ENCODE data around the gene PIAS3. TPM values are rescaled to one million over a fixed set of nuclear protein-coding genes. Genes with fewer than 3 reads are reported as not detected.
A peak's percentile ranks its signal among the peaks of the same experiment; 100 is the strongest.
"Not testable (repeated sequence)": the region's sequence is repeated elsewhere in the genome, so short reads cannot be mapped to it uniquely, and the experiment has no call there.

PIAS3 gene
- total and polyA plus RNA-seq, 2 donors (not counting 1 experiment from before 2014, with no cell fraction given) = 8.9 to 22.9 TPM

GRCh38 chr1:145824499-145824842, 34.4 kb downstream of the PIAS3 start:
- Histone ChIP-seq H3K36me3 (ENCODE audit: control insufficient read depth, insufficient read depth, low read length) (peaks cover 12% of the 10 kb centered on the region), H4K20me1 (ENCODE audit: control insufficient read depth, extremely low read depth, insufficient read depth, low read length) (no peaks in the 10 kb centered on the region), H3K9ac (ENCODE audit: insufficient read depth, low read length) (peak overlapping the region; percentile 94), H3K4me1 (ENCODE audit: control insufficient read depth, extremely low read depth, insufficient read depth, low read length) (no peaks in the 10 kb centered on the region), H3K27me3 (ENCODE audit: control insufficient read depth, insufficient read depth, low read length) (no peaks in the 10 kb centered on the region), H3K9me3 (ENCODE audit: control insufficient read depth, insufficient read depth, low read depth, low read length) (no peaks in the 10 kb centered on the region), H3K4me3 (replicated peaks in 1 of 4; ENCODE audit: control extremely low read depth in 1 of 4, insufficient read depth in 1 of 4, low read depth in 3 of 4, low read length in 4 of 4) (peak overlapping the region; percentile 92 to 100 (median 98)), H3K79me2 (ENCODE audit: control insufficient read depth, insufficient read depth, low read length) (peaks cover 30% of the 10 kb centered on the region), H3K27ac (ENCODE audit: insufficient read depth, low read length) (peak overlapping the region; percentile 93), H3K4me2 (ENCODE audit: extremely low read depth, insufficient read depth, low read length) (peak overlapping the region; percentile 30), H2AFZ (ENCODE audit: low read length) (peak overlapping the region; percentile 90)
- DNase-seq (ENCODE audit: low read depth in 2 of 2) = no peak
- TF ChIP-seq, protein P1, sequence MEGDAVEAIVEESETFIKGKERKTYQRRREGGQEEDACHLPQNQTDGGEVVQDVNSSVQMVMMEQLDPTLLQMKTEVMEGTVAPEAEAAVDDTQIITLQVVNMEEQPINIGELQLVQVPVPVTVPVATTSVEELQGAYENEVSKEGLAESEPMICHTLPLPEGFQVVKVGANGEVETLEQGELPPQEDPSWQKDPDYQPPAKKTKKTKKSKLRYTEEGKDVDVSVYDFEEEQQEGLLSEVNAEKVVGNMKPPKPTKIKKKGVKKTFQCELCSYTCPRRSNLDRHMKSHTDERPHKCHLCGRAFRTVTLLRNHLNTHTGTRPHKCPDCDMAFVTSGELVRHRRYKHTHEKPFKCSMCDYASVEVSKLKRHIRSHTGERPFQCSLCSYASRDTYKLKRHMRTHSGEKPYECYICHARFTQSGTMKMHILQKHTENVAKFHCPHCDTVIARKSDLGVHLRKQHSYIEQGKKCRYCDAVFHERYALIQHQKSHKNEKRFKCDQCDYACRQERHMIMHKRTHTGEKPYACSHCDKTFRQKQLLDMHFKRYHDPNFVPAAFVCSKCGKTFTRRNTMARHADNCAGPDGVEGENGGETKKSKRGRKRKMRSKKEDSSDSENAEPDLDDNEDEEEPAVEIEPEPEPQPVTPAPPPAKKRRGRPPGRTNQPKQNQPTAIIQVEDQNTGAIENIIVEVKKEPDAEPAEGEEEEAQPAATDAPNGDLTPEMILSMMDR (conservative IDR thresholded peaks at IDR 0.05 in 1 of 2, IDR thresholded peaks at IDR 0.05 in 1 of 2; ENCODE audit: low read depth in 1 of 2, low read length in 2 of 2) = no peak
- TF ChIP-seq EZH2 (IDR thresholded peaks at IDR 0.05; ENCODE audit: low read length, missing control alignments) = no peak

- peak within 1 kb of the TSS; percentile 92 to 100 (median 98) for H3K4me3 ChIP-seq (replicated peaks in 1 of 4; ENCODE audit: control extremely low read depth in 1 of 4, insufficient read depth in 1 of 4, low read depth in 3 of 4, low read length in 4 of 4)
- H3K9me3 ChIP-seq (ENCODE audit: control insufficient read depth, insufficient read depth, low read depth, low read length) = no peaks in the 10 kb centered on the region
- peak within 1 kb of the TSS; percentile 94 for H3K9ac ChIP-seq (ENCODE audit: insufficient read depth, low read length)
- H3K4me1 ChIP-seq (ENCODE audit: control insufficient read depth, extremely low read depth, insufficient read depth, low read length) = no peaks in the 10 kb centered on the region
- DNase-seq (ENCODE audit: low read depth in 2 of 2) = peak; percentile 91 to 92
- peaks cover 34% of the 10 kb centered on the region for H3K79me2 ChIP-seq (ENCODE audit: control insufficient read depth, insufficient read depth, low read length)
- H4K20me1 ChIP-seq (ENCODE audit: control insufficient read depth, extremely low read depth, insufficient read depth, low read length) = no peaks in the 10 kb centered on the region
- H3K4me2 ChIP-seq (ENCODE audit: extremely low read depth, insufficient read depth, low read length) = peak within 1 kb of the TSS; percentile 30
- no peak for TF ChIP-seq EZH2 (IDR thresholded peaks at IDR 0.05; ENCODE audit: low read length, missing control alignments)
- TF ChIP-seq, protein P1 (conservative IDR thresholded peaks at IDR 0.05 in 1 of 2, IDR thresholded peaks at IDR 0.05 in 1 of 2; ENCODE audit: low read depth in 1 of 2, low read length in 2 of 2) = no peak
- H3K36me3 ChIP-seq (ENCODE audit: control insufficient read depth, insufficient read depth, low read length) = peaks cover 10% of the 10 kb centered on the region
- H3K27me3 ChIP-seq (ENCODE audit: control insufficient read depth, insufficient read depth, low read length) = no peaks in the 10 kb centered on the region
- H3K27ac ChIP-seq (ENCODE audit: insufficient read depth, low read length) = peak within 1 kb of the TSS; percentile 93
- H2AFZ ChIP-seq (ENCODE audit: low read length) = peak within 1 kb of the TSS; percentile 90
Observed at GRCh38 chr1:145823565-145824498, 35.0 kb downstream of the PIAS3 start, which contains the start of the genes POLR3C and RNF115. POLR3C (plus strand) TSS chr1:145824200; CDS start chr1:145825777, 1,577 bp downstream. RNF115 (minus strand) TSS chr1:145824095; CDS start chr1:145823873, 222 bp downstream.

GRCh38 chr1:145822779-145823331, 36.0 kb downstream of the PIAS3 start:
- not testable (repeated sequence) for H3K4me1 ChIP-seq (ENCODE audit: control insufficient read depth, extremely low read depth, insufficient read depth, low read length); H3K27me3 ChIP-seq (ENCODE audit: control insufficient read depth, insufficient read depth, low read length); H3K27ac ChIP-seq (ENCODE audit: insufficient read depth, low read length); H3K9me3 ChIP-seq (ENCODE audit: control insufficient read depth, insufficient read depth, low read depth, low read length); H4K20me1 ChIP-seq (ENCODE audit: control insufficient read depth, extremely low read depth, insufficient read depth, low read length); H3K36me3 ChIP-seq (ENCODE audit: control insufficient read depth, insufficient read depth, low read length); H2AFZ ChIP-seq (ENCODE audit: low read length); H3K9ac ChIP-seq (ENCODE audit: insufficient read depth, low read length); H3K4me2 ChIP-seq (ENCODE audit: extremely low read depth, insufficient read depth, low read length); DNase-seq (ENCODE audit: low read depth in 2 of 2)
- Histone ChIP-seq H3K4me3 (replicated peaks in 1 of 4; ENCODE audit: control extremely low read depth in 1 of 4, insufficient read depth in 1 of 4, low read depth in 3 of 4, low read length in 4 of 4) (peak overlapping the region in 3 of 4 experiments; percentile 17 to 48 (median 41)), H3K79me2 (ENCODE audit: control insufficient read depth, insufficient read depth, low read length) (peaks cover 34% of the 10 kb centered on the region)

DNA sequence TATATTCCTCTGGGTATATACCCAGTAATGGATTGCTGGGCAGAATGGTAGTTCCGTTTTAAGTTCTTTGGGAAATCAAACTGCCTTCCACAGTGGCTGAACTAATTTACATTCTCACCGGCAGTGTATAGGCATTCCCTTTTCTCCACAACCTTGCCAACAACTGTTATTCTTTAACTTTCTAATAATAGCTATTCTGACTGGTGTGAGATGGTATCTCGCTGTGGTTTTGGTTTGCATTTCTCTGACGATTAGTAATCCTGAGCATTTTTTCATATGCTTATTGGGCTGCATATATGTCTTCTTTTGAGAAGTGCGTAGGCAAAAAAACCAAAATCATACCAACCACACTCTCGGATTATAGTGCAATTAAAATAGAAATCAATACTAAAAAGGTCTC, 40.8 kb downstream of the PIAS3 start:
- H3K9ac ChIP-seq (ENCODE audit: insufficient read depth, low read length); H4K20me1 ChIP-seq (ENCODE audit: control insufficient read depth, extremely low read depth, insufficient read depth, low read length); H3K9me3 ChIP-seq (ENCODE audit: control insufficient read depth, insufficient read depth, low read depth, low read length); H3K27me3 ChIP-seq (ENCODE audit: control insufficient read depth, insufficient read depth, low read length); H3K4me1 ChIP-seq (ENCODE audit: control insufficient read depth, extremely low read depth, insufficient read depth, low read length); H2AFZ ChIP-seq (ENCODE audit: low read length); H3K79me2 ChIP-seq (ENCODE audit: control insufficient read depth, insufficient read depth, low read length); H3K4me3 ChIP-seq (replicated peaks in 1 of 4; ENCODE audit: control extremely low read depth in 1 of 4, insufficient read depth in 1 of 4, low read depth in 3 of 4, low read length in 4 of 4); H3K4me2 ChIP-seq (ENCODE audit: extremely low read depth, insufficient read depth, low read length); H3K27ac ChIP-seq (ENCODE audit: insufficient read depth, low read length); H3K36me3 ChIP-seq (ENCODE audit: control insufficient read depth, insufficient read depth, low read length): not testable (repeated sequence)
- DNase-seq (ENCODE audit: low read depth in 2 of 2) = peak; percentile 69 to 81

Data from fibroblast of lung (primary cell).